ENCODE measurements around the gene MADD. TPM values are rescaled to one million over a fixed set of nuclear protein-coding genes. Genes with fewer than 3 reads are reported as not detected.

Gene MADD
- polyA plus RNA-seq, 1 donor from 2014 or later: 66.9 TPM

GRCh38 chr11:47299078-47299477, 29.1 kb downstream of the MADD start:
- Histone ChIP-seq H3K36me3 (ENCODE audit: insufficient read depth, low read length) (peaks cover 10% of the 10 kb centered on the region), H2AFZ (ENCODE audit: low read depth, low read length) (no peak overlapping the region)

GRCh38 chr11:47302853-47303252, 32.9 kb downstream of the MADD start:
- Histone ChIP-seq H4K20me1 (ENCODE audit: insufficient read depth) (no peaks in the 10 kb centered on the region), H3K9ac (ENCODE audit: low read length) (no peak overlapping the region), H2AFZ (ENCODE audit: low read depth, low read length) (no peak overlapping the region), H3K36me3 (ENCODE audit: insufficient read depth, low read length) (peaks cover 10% of the 10 kb centered on the region), H3F3A (ENCODE audit: insufficient read depth, low read length, poor library complexity, severe bottlenecking) (no peaks in the 10 kb centered on the region), H3K4me3 (ENCODE audit: low read length) (no peak overlapping the region), H3K27ac (ENCODE audit: low read length) (no peak overlapping the region), H3K4me2 (ENCODE audit: low read length) (no peak overlapping the region), H3K27me3 (ENCODE audit: insufficient read depth, low read depth, low read length) (no peaks in the 10 kb centered on the region), H3K79me2 (replicated peaks; ENCODE audit: insufficient read depth, low read length) (no peaks in the 10 kb centered on the region), H3K9me2 (ENCODE audit: insufficient read depth, low read length) (no peaks in the 10 kb centered on the region), H3K9me3 (ENCODE audit: low read length) (no peaks in the 10 kb centered on the region)
- TF ChIP-seq MXI1 (conservative IDR thresholded peaks at IDR 0.05; ENCODE audit: poor library complexity, severe bottlenecking) (no peak), EZH2 (IDR thresholded peaks at IDR 0.05; ENCODE audit: borderline replicate concordance, insufficient read depth, low read length, poor library complexity, severe bottlenecking) (no peak), POLR2AphosphoS5 (IDR thresholded peaks at IDR 0.05) (no peak), CTCF (IDR thresholded peaks at IDR 0.05; ENCODE audit: poor library complexity, severe bottlenecking) (no peak), REST (IDR thresholded peaks at IDR 0.05; ENCODE audit: borderline replicate concordance) (no peak), SMC3 (conservative IDR thresholded peaks at IDR 0.05; ENCODE audit: poor library complexity) (no peak), EP300 (conservative IDR thresholded peaks at IDR 0.05; ENCODE audit: poor library complexity, severe bottlenecking) (no peak), RAD21 (conservative IDR thresholded peaks at IDR 0.05) (no peak), TAF1 (IDR thresholded peaks at IDR 0.05; ENCODE audit: low read depth) (no peak)

More at GRCh38 chr11:47299078-47299477, 29.1 kb downstream of the MADD start:
- Histone ChIP-seq H3F3A (ENCODE audit: insufficient read depth, low read length, poor library complexity, severe bottlenecking) (no peaks in the 10 kb centered on the region), H3K4me3 (ENCODE audit: low read length) (no peak overlapping the region), H4K20me1 (ENCODE audit: insufficient read depth) (no peaks in the 10 kb centered on the region), H3K9ac (ENCODE audit: low read length) (no peak overlapping the region), H3K9me3 (ENCODE audit: low read length) (no peaks in the 10 kb centered on the region), H3K27ac (ENCODE audit: low read length) (no peak overlapping the region), H3K27me3 (ENCODE audit: insufficient read depth, low read depth, low read length) (no peaks in the 10 kb centered on the region), H3K79me2 (replicated peaks; ENCODE audit: insufficient read depth, low read length) (no peaks in the 10 kb centered on the region), H3K9me2 (ENCODE audit: insufficient read depth, low read length) (no peaks in the 10 kb centered on the region), H3K4me2 (ENCODE audit: low read length) (no peak overlapping the region)
- no peak for TF ChIP-seq MXI1 (conservative IDR thresholded peaks at IDR 0.05; ENCODE audit: poor library complexity, severe bottlenecking)
